ENCODE measurements around the gene ACOD1. TPM values are rescaled to one million over a fixed set of nuclear protein-coding genes. Genes with fewer than 3 reads are reported as not detected.

The ACOD1 gene
- total and polyA plus RNA-seq, 2 of the 13 experiments (the other 11 are each of a cell fraction or from before 2014, with no cell fraction given), result not detected

GRCh38 chr13:76991796-76992547 is 43.7 kb downstream of the ACOD1 start, which contains the start of gene CLN5 (continued):
- TF ChIP-seq ARNT (IDR thresholded peaks at IDR 0.05), result no peak
- TF ChIP-seq PAX8 (CRISPR knock-in tag; IDR thresholded peaks at IDR 0.05; ENCODE audit: borderline replicate concordance), result no peak
- TF ChIP-seq ZNF670 (CRISPR knock-in tag; IDR thresholded peaks at IDR 0.05; ENCODE audit: borderline replicate concordance), result peak; percentile 88; the same call in 1 of the 2 replicates
- TF ChIP-seq ZFP90 (CRISPR knock-in tag; IDR thresholded peaks at IDR 0.05; ENCODE audit: borderline replicate concordance), result peak; percentile 84
- TF ChIP-seq SSRP1 (CRISPR knock-in tag; IDR thresholded peaks at IDR 0.05), result no peak
- TF ChIP-seq ZNF251 (CRISPR knock-in tag; IDR thresholded peaks at IDR 0.05), result 0 out of 2 replicates have a peak, but pooled peaks have one; percentile 63
- TF ChIP-seq, protein P1, sequence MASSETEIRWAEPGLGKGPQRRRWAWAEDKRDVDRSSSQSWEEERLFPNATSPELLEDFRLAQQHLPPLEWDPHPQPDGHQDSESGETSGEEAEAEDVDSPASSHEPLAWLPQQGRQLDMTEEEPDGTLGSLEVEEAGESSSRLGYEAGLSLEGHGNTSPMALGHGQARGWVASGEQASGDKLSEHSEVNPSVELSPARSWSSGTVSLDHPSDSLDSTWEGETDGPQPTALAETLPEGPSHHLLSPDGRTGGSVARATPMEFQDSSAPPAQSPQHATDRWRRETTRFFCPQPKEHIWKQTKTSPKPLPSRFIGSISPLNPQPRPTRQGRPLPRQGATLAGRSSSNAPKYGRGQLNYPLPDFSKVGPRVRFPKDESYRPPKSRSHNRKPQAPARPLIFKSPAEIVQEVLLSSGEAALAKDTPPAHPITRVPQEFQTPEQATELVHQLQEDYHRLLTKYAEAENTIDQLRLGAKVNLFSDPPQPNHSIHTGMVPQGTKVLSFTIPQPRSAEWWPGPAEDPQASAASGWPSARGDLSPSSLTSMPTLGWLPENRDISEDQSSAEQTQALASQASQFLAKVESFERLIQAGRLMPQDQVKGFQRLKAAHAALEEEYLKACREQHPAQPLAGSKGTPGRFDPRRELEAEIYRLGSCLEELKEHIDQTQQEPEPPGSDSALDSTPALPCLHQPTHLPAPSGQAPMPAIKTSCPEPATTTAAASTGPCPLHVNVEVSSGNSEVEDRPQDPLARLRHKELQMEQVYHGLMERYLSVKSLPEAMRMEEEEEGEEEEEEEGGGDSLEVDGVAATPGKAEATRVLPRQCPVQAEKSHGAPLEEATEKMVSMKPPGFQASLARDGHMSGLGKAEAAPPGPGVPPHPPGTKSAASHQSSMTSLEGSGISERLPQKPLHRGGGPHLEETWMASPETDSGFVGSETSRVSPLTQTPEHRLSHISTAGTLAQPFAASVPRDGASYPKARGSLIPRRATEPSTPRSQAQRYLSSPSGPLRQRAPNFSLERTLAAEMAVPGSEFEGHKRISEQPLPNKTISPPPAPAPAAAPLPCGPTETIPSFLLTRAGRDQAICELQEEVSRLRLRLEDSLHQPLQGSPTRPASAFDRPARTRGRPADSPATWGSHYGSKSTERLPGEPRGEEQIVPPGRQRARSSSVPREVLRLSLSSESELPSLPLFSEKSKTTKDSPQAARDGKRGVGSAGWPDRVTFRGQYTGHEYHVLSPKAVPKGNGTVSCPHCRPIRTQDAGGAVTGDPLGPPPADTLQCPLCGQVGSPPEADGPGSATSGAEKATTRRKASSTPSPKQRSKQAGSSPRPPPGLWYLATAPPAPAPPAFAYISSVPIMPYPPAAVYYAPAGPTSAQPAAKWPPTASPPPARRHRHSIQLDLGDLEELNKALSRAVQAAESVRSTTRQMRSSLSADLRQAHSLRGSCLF (CRISPR knock-in tag; IDR thresholded peaks at IDR 0.05; ENCODE audit: borderline replicate concordance), result peak; percentile 71; the same call in 1 of the 2 replicates
- TF ChIP-seq TEAD2 (CRISPR knock-in tag; IDR thresholded peaks at IDR 0.05), result 0 out of 2 replicates have a peak, but pooled peaks have one; percentile 17
- TF ChIP-seq POGK (CRISPR knock-in tag; conservative IDR thresholded peaks at IDR 0.05), result peak; percentile 79; the same call in 1 of the 2 replicates
- peak; percentile 78; the same call in 1 of the 2 replicates for TF ChIP-seq ZSCAN9 (CRISPR knock-in tag; IDR thresholded peaks at IDR 0.05; ENCODE audit: borderline replicate concordance)
- TF ChIP-seq HNRNPLL (IDR thresholded peaks at IDR 0.05; ENCODE audit: low read depth, low read length, poor library complexity, severe bottlenecking), result peak; percentile 89
- 0 out of 2 replicates have a peak, but pooled peaks have one; percentile 84 for TF ChIP-seq TBP (CRISPR knock-in tag; IDR thresholded peaks at IDR 0.05)
- no peak; the same call in 1 of the 2 replicates for TF ChIP-seq JDP2 (CRISPR knock-in tag; IDR thresholded peaks at IDR 0.05; ENCODE audit: borderline replicate concordance)
- TF ChIP-seq SMYD3 (CRISPR knock-in tag; IDR thresholded peaks at IDR 0.05), result peak; percentile 70; the same call in 1 of the 2 replicates
- TF ChIP-seq CENPX (CRISPR knock-in tag; IDR thresholded peaks at IDR 0.05), result no peak
- peak; percentile 68; the same call in 1 of the 2 replicates for TF ChIP-seq ZNF776 (CRISPR knock-in tag; IDR thresholded peaks at IDR 0.05)
- TF ChIP-seq MXD3 (CRISPR knock-in tag; IDR thresholded peaks at IDR 0.05), result peak; percentile 83; the same call in 1 of the 2 replicates
- TF ChIP-seq, protein P2, sequence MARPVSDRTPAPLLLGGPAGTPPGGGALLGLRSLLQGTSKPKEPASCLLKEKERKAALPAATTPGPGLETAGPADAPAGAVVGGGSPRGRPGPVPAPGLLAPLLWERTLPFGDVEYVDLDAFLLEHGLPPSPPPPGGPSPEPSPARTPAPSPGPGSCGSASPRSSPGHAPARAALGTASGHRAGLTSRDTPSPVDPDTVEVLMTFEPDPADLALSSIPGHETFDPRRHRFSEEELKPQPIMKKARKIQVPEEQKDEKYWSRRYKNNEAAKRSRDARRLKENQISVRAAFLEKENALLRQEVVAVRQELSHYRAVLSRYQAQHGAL (CRISPR knock-in tag; IDR thresholded peaks at IDR 0.05; ENCODE audit: not compliant biosample characterization), result peak; percentile 90
- no peak for TF ChIP-seq PCBP1 (IDR thresholded peaks at IDR 0.05; ENCODE audit: borderline replicate concordance, low read depth, low read length)
- no peak for TF ChIP-seq U2AF2 (IDR thresholded peaks at IDR 0.05; ENCODE audit: low read depth, low read length)
- no peak for TF ChIP-seq SOX13 (IDR thresholded peaks at IDR 0.05)
- TF ChIP-seq SOX13 (CRISPR knock-in tag; conservative IDR thresholded peaks at IDR 0.05 in 1 of 2, IDR thresholded peaks at IDR 0.05 in 1 of 2), result no peak
